Right lobe of liver (tissue), 6 donors: ENCODE data around the gene PCCA. TPM values are rescaled to one million over a fixed set of nuclear protein-coding genes. Genes with fewer than 3 reads are reported as not detected.
"Not testable (repeated sequence)": the region's sequence is repeated elsewhere in the genome, so short reads cannot be mapped to it uniquely, and the experiment has no call there.

Experiments
- ATAC-seq, 4 donors: fragments of 200-7000 bp; cut with Tn5 transposase; one replicate each; pipeline ENCODE4 v1.9.1; 2020; ENCODE audit warnings: mild to moderate bottlenecking in 4 of 4, moderate library complexity in 4 of 4
- DNase-seq, 3 donors: peaks; one replicate each; pipeline ENCODE4 v3.0.0-alpha.2; 2020
- H3K27ac ChIP-seq, 3 donors: fragments of 200-600 bp; one replicate each; pipeline ENCODE4 v1.8.0; 2022
- H3K27me3 ChIP-seq, 2 donors: fragments of 200-600 bp; one replicate each; pipeline ENCODE4 v1.8.0; 2022
- H3K36me3 ChIP-seq, 4 donors: fragments of 200-600 bp; sonication (generic) in 1 of 4; one replicate each; pipeline versions ENCODE4 v1.5.1 to v1.8.0; 2017 to 2022; ENCODE audit warnings: control low read depth in 1 of 4
- H3K4me1 ChIP-seq, 4 donors: fragments of 200-600 bp; sonication (generic) in 1 of 4; one replicate each; pipeline versions ENCODE4 v1.5.1 to v1.8.0; 2017 to 2022; ENCODE audit warnings: control low read depth in 1 of 4
- H3K4me3 ChIP-seq, 3 donors: fragments of 200-600 bp; one replicate each; pipeline ENCODE4 v1.8.0; 2022
- H3K9me3 ChIP-seq, 4 donors: fragments of 200-600 bp; sonication (generic) in 1 of 4; one replicate each; pipeline versions ENCODE4 v1.5.1 to v1.8.0; 2017 to 2022; ENCODE audit warnings: control low read depth in 1 of 4
- POLR2A ChIP-seq: fragments of 450-650 bp; IDR thresholded peaks from one replicate; pipeline ENCODE4 v1.6.1; 2017; ENCODE audit warnings: antibody characterized with exemption, mild to moderate bottlenecking
- WGBS: methylation state at CpG from one replicate; pipeline ENCODE4 v1.1.6; 2018; ENCODE audit warnings: low coverage, low lambda C conversion rate; ENCODE audit not compliant: insufficient coverage; ENCODE audit errors: missing lambda C conversion rate; 5-methylcytosine and 5-hydroxymethylcytosine counted together
- intact Hi-C, 2 donors: fragments of 100-400 bp; cut with DNase I; formaldehyde crosslinking; loops; one replicate each; pipeline versions ENCODE4 v1.11.2 to v1.14.1; 2022
- total RNA-seq, 6 experiments: library from RNA; depleted of rRNA in 2 of 6; stranded (reverse); fragments of >200 nt in 2 of 6; fragmentation: NEBNext Ultra II Directional in 3 of 6; extraction: Animal tissue kit (Norgen Biotek cat#: 25700) in 3 of 6; gene quantifications; one replicate each; pipeline versions ENCODE4 v1.1.0 to v1.2.4, GENCODE V29; 2016 to 2023
- TF ChIP-seq, protein P1 (sequence below), 4 donors: fragments of 200-600 bp in 3 of 4; fragments of 450-650 bp in 1 of 4; IDR thresholded peaks; one replicate each; pipeline versions ENCODE4 v1.5.1 to v1.8.0; 2016 to 2022; ENCODE audit warnings: antibody characterized with exemption in 4 of 4, mild to moderate bottlenecking in 2 of 4
- donor health status: DM: no; HTN: yes; CAD: no.
- donor health status: DM: no; HTN: no; CAD: no.
- donor health status: DM: no; HTN: no; CAD: no.
- donor health status: DM: no; HTN: yes; CAD: no.
- donor health status: DM: no; HTN: yes; CAD: no.

The PCCA gene
- total RNA-seq, 6 experiments from 2014 or later, result 58.2 to 161 (median 85.2) TPM

DNA sequence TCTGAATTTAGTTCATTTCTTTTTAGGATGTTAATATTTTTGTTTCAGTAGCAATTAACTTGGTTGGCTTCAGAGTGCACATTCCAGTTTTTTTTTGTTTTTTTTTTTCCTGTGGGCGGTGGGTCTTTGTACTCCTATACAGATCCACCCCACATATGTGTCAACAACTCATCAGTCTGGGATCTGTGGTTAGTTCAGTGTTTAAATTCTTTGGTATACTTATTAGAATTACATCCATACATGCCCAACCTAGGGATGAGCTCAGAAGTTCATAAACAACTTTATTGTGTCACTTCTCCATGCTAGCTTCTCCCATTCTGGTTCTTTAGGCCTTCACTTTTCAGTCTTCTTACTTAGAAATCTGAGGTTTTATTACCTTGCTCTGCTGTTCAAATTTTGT is 50.9 kb downstream of the PCCA start:
- Histone ChIP-seq H3K9me3 (no peaks in the 10 kb centered on the region), H3K27ac (no peak overlapping the region), H3K36me3 (peaks cover 0 to 2% (median 1%) of the 10 kb centered on the region in 4 donors), H3K27me3 (no peaks in the 10 kb centered on the region), H3K4me1 (no peaks in the 10 kb centered on the region), H3K4me3 (no peak overlapping the region)
- DNase-seq (no peak), ATAC-seq (no peak)
- WGBS, result 100% methylated on average over 1 of the region's 1 CpG
- TF ChIP-seq, protein P1, sequence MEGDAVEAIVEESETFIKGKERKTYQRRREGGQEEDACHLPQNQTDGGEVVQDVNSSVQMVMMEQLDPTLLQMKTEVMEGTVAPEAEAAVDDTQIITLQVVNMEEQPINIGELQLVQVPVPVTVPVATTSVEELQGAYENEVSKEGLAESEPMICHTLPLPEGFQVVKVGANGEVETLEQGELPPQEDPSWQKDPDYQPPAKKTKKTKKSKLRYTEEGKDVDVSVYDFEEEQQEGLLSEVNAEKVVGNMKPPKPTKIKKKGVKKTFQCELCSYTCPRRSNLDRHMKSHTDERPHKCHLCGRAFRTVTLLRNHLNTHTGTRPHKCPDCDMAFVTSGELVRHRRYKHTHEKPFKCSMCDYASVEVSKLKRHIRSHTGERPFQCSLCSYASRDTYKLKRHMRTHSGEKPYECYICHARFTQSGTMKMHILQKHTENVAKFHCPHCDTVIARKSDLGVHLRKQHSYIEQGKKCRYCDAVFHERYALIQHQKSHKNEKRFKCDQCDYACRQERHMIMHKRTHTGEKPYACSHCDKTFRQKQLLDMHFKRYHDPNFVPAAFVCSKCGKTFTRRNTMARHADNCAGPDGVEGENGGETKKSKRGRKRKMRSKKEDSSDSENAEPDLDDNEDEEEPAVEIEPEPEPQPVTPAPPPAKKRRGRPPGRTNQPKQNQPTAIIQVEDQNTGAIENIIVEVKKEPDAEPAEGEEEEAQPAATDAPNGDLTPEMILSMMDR (IDR thresholded peaks at IDR 0.05), result no peak
- no peak for TF ChIP-seq POLR2A
- intact Hi-C loops, result no loop called here

DNA sequence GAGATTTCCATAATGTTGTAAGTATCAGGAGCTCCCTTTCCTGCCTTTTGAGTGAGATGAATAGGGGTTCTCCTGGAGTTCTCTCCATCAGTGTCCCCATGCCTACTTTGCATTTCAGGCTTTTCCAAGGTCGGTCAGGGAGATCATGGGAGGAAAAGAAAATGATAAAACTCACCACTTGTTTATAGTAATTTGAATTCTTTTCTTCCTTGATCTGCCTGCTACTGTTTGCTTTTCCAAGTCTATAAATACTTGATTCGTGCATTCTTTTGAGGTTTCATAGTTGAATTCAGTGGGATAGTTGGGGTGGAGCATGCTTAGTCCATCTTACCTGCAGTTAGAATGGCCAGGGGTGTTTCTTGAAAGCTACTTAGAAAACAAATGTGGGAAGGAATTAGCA is 51.5 kb downstream of the PCCA start:
- no peak overlapping the region for H3K4me3 ChIP-seq
- no peak overlapping the region for H3K27ac ChIP-seq
- ATAC-seq (no peak), DNase-seq (no peak)
- no peaks in the 10 kb centered on the region for H3K9me3 ChIP-seq
- TF ChIP-seq POLR2A, result no peak
- TF ChIP-seq, protein P1 (IDR thresholded peaks at IDR 0.05), result no peak
- peaks cover 0 to 5% (median 2%) of the 10 kb centered on the region in 4 donors for H3K36me3 ChIP-seq
- WGBS, result 78% methylated on average over 2 of the region's 2 CpGs
- intact Hi-C loops, result no loop called here
- H3K4me1 ChIP-seq, result no peaks in the 10 kb centered on the region
- H3K27me3 ChIP-seq, result no peaks in the 10 kb centered on the region

DNA sequence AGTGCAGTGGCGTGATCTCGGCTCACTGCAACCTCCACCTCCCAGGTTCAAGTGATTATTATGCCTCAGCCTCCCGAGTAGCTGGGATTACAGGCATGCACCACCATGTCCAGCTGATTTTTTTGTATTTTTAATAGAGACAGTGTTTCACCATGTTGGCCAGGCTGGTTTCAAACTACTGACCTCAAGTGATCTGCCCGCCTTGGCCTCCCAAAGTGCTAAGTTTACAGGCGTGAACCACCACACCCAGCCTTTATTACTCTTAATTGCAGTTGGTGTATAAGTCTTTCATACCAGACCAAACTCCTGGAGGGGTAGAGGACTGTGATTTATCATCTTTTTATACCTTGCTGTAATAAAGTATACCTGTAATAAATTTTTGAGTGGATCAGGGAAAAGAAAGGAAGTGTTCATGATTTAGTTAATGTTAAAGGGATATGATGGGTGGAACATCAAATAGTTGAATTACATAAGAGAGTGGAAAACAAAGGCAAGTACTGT is 52.6 kb downstream of the PCCA start:
- ATAC-seq, H3K4me1 ChIP-seq, H3K27me3 ChIP-seq, H3K9me3 ChIP-seq, H3K27ac ChIP-seq, H3K36me3 ChIP-seq, intact Hi-C loops, H3K4me3 ChIP-seq, DNase-seq: not testable (repeated sequence)
- 94% methylated on average over 5 of the region's 5 CpGs for WGBS

DNA sequence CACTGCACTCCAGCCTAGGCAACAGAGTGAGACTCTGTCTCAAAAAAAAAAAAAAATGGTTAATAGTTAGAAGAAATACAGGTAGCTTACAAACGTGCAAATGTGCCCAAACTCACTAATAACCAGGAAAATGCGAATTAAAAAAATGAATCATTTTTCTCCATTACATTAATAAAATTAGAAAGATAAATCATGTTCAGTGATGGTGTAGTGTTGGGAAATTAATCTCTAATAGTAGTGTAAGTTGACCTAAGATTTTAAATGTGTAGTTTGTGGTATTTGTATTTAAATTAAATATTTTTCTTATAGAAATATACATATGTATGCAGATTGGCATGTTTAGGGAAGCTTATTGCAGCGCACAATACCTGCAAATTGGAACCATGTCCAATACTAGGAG is 57.6 kb downstream of the PCCA start:
- no peak overlapping the region for H3K27ac ChIP-seq
- ATAC-seq, result no peak
- no peaks in the 10 kb centered on the region for H3K9me3 ChIP-seq
- no peak for DNase-seq
- H3K4me3 ChIP-seq, result no peak overlapping the region
- peaks cover 0 to 5% (median 2%) of the 10 kb centered on the region in 4 donors for H3K36me3 ChIP-seq
- TF ChIP-seq POLR2A, result no peak
- TF ChIP-seq, protein P1 (IDR thresholded peaks at IDR 0.05), result no peak
- H3K4me1 ChIP-seq, result no peaks in the 10 kb centered on the region
- intact Hi-C loops, result no loop called here
- no peaks in the 10 kb centered on the region for H3K27me3 ChIP-seq
- 94% methylated on average over 3 of the region's 3 CpGs for WGBS

DNA sequence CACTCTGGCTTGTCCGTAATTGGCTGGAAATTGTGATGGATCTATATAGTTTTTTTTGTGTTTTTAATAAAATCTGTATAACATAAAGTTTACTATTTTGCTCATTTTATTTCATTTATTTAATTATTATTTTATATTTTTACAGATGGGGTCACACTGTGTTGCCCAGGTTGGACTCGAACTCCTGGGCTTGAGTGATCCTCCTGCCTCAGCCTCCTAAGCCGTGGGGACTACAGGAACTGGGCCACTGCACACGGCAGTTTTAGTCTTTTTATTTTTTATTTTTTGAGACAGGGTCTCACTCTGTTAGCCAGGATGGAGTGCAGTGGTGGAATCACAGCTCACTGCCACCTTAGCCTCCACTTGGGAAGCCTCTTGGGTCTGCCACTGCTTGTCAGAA is 58.9 kb downstream of the PCCA start:
- Histone ChIP-seq H3K4me1 (no peaks in the 10 kb centered on the region), H3K36me3 (peaks cover 0 to 5% (median 2%) of the 10 kb centered on the region in 4 donors), H3K4me3 (no peak overlapping the region), H3K27me3 (no peaks in the 10 kb centered on the region), H3K9me3 (no peaks in the 10 kb centered on the region), H3K27ac (no peak overlapping the region)
- WGBS, result 98% methylated on average over 4 of the region's 4 CpGs
- no peak for TF ChIP-seq POLR2A
- TF ChIP-seq, protein P1 (IDR thresholded peaks at IDR 0.05), result no peak
- intact Hi-C loops, result no loop called here
- no peak for DNase-seq
- no peak for ATAC-seq
